ENCODE measurements around the gene MBLAC1. TPM values are rescaled to one million over a fixed set of nuclear protein-coding genes. Genes with fewer than 3 reads are reported as not detected.

MBLAC1 gene
- total and polyA plus RNA-seq, 4 donors, result 1.7 to 2.9 (median 2.1) TPM

GRCh38 chr7:100111156-100111555 is 15.6 kb upstream of the MBLAC1 start:
- H3K27ac ChIP-seq (ENCODE audit: low read depth in 1 of 2, low read length in 1 of 2), result no peak overlapping the region
- no peak overlapping the region for H3K9ac ChIP-seq (ENCODE audit: insufficient read depth in 1 of 2, low read length in 2 of 2)
- no peaks in the 10 kb centered on the region for H3K4me1 ChIP-seq (ENCODE audit: control insufficient read depth in 5 of 5, insufficient read depth in 5 of 5, low read length in 5 of 5)
- 95 to 98% methylated on average over 7 of the region's 7 CpGs for WGBS, 2 donors
- H3K27me3 ChIP-seq (ENCODE audit: control insufficient read depth in 3 of 3, insufficient read depth in 3 of 3, low read length in 2 of 3), result no peaks in the 10 kb centered on the region
- ATAC-seq (ENCODE audit: insufficient read depth, low FRiP score), result no peak
- H3K9me3 ChIP-seq (ENCODE audit: control insufficient read depth in 4 of 4, insufficient read depth in 3 of 4, low read length in 3 of 4), result no peaks in the 10 kb centered on the region
- no peak overlapping the region for H3K4me3 ChIP-seq
- H3K36me3 ChIP-seq (ENCODE audit: control insufficient read depth in 4 of 4, insufficient read depth in 4 of 4, low read length in 4 of 4), result peaks cover 3 to 56% (median 29%) of the 10 kb centered on the region in 4 donors
- DNase-seq, result no peak
- no peak for TF ChIP-seq CTCF (IDR thresholded peaks at IDR 0.05; ENCODE audit: control extremely low read depth, extremely low read depth)

GRCh38 chr7:100111914-100112313 is 14.9 kb upstream of the MBLAC1 start:
- no peak for TF ChIP-seq CTCF (IDR thresholded peaks at IDR 0.05; ENCODE audit: control extremely low read depth, extremely low read depth)
- ATAC-seq (ENCODE audit: insufficient read depth, low FRiP score) (no peak), DNase-seq (no peak)
- H3K36me3 ChIP-seq (ENCODE audit: control insufficient read depth in 4 of 4, insufficient read depth in 4 of 4, low read length in 4 of 4), result peaks cover under 1 to 49% (median 29%) of the 10 kb centered on the region in 4 donors
- H3K9me3 ChIP-seq (ENCODE audit: control insufficient read depth in 4 of 4, insufficient read depth in 3 of 4, low read length in 3 of 4), result no peaks in the 10 kb centered on the region
- no peaks in the 10 kb centered on the region for H3K4me1 ChIP-seq (ENCODE audit: control insufficient read depth in 5 of 5, insufficient read depth in 5 of 5, low read length in 5 of 5)
- no peak overlapping the region for H3K4me3 ChIP-seq
- WGBS, 2 donors, result 85 to 90% methylated on average over 13 of the region's 13 CpGs
- no peak overlapping the region for H3K9ac ChIP-seq (ENCODE audit: insufficient read depth in 1 of 2, low read length in 2 of 2)
- H3K27me3 ChIP-seq (ENCODE audit: control insufficient read depth in 3 of 3, insufficient read depth in 3 of 3, low read length in 2 of 3), result no peaks in the 10 kb centered on the region
- no peak overlapping the region for H3K27ac ChIP-seq (ENCODE audit: low read depth in 1 of 2, low read length in 1 of 2)

GRCh38 chr7:100115026-100115425 is 11.7 kb upstream of the MBLAC1 start:
- no peak overlapping the region for H3K9ac ChIP-seq (ENCODE audit: insufficient read depth in 1 of 2, low read length in 2 of 2)
- WGBS, 2 donors, result 92 to 96% methylated on average over 7 of the region's 7 CpGs
- peaks cover 0 to 24% (median 18%) of the 10 kb centered on the region in 4 donors for H3K36me3 ChIP-seq (ENCODE audit: control insufficient read depth in 4 of 4, insufficient read depth in 4 of 4, low read length in 4 of 4)
- no peak overlapping the region for H3K4me3 ChIP-seq
- no peak for ATAC-seq (ENCODE audit: insufficient read depth, low FRiP score)
- no peak for DNase-seq
- H3K27me3 ChIP-seq (ENCODE audit: control insufficient read depth in 3 of 3, insufficient read depth in 3 of 3, low read length in 2 of 3), result no peaks in the 10 kb centered on the region
- no peaks in the 10 kb centered on the region for H3K9me3 ChIP-seq (ENCODE audit: control insufficient read depth in 4 of 4, insufficient read depth in 3 of 4, low read length in 3 of 4)
- peaks cover 0 to 6% (median 2%) of the 10 kb centered on the region in 5 donors for H3K4me1 ChIP-seq (ENCODE audit: control insufficient read depth in 5 of 5, insufficient read depth in 5 of 5, low read length in 5 of 5)
- H3K27ac ChIP-seq (ENCODE audit: low read depth in 1 of 2, low read length in 1 of 2), result no peak overlapping the region
- no peak for TF ChIP-seq CTCF (IDR thresholded peaks at IDR 0.05; ENCODE audit: control extremely low read depth, extremely low read depth)
